IPS-18a (cell line): ENCODE measurements around the gene CCNL2.
"Not testable (repeated sequence)": the region's sequence is repeated elsewhere in the genome, so short reads cannot be mapped to it uniquely, and the experiment has no call there.

Source experiments
- H3K27ac ChIP-seq: one replicate; pipeline ENCODE4 v1.5.1; 2013; ENCODE audit warnings: low read length
- H3K27me3 ChIP-seq: one replicate; pipeline ENCODE4 v1.6.1; 2013; ENCODE audit warnings: mild to moderate bottlenecking, low read length; ENCODE audit not compliant: control insufficient read depth, insufficient read depth
- H3K36me3 ChIP-seq: one replicate; pipeline ENCODE4 v1.6.1; 2013; ENCODE audit warnings: low read depth, low read length; ENCODE audit not compliant: control insufficient read depth
- H3K4me1 ChIP-seq: one replicate; pipeline ENCODE4 v1.6.1; 2013; ENCODE audit warnings: low read depth, low read length; ENCODE audit not compliant: control insufficient read depth
- H3K4me3 ChIP-seq: one replicate; pipeline ENCODE4 v1.5.1; 2013; ENCODE audit warnings: low read length
- H3K9ac ChIP-seq: one replicate; pipeline ENCODE4 v1.6.1; 2013; ENCODE audit warnings: mild to moderate bottlenecking, low read length, moderate library complexity
- H3K9me3 ChIP-seq: one replicate; pipeline ENCODE4 v1.6.1; 2013; ENCODE audit warnings: low read depth, low read length; ENCODE audit not compliant: control insufficient read depth

CCNL2 gene

DNA sequence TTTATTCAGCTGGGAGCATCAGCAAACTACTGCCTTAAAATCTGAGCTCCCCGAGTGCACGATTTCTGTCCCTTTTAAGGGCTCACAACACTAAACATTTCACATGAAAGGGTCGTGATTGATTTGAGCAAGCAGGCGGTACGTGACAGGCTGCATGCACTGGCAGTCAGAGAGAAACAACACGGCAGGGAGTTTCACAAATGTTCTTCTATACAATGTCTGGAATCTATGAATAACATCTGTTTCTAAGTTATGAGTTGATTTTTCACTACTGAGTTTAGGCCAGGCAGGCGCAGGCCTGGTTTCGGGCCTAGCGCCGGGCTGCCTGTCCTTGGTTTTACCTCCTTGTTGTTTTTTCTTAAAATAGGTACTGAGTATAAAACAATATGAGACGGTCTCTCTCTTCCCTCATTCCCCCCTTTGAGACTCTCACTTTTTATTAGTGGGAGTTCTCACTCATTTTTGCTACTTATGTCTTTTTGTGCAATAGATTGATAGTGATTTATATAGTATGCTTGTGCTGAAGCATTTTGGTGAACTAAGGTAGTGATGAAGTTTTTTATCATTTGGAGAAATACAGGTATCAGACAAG, 13.3 kb upstream of the CCNL2 start:
- H3K27me3 ChIP-seq, H3K9me3 ChIP-seq, H3K27ac ChIP-seq, H3K36me3 ChIP-seq, H3K9ac ChIP-seq, H3K4me3 ChIP-seq: not testable (repeated sequence)
- peaks cover 20% of the 10 kb centered on the region for H3K4me1 ChIP-seq

- Histone ChIP-seq H3K4me3 (no peak overlapping the region), H3K9me3 (no peaks in the 10 kb centered on the region), H3K9ac (no peak overlapping the region), H3K36me3 (peaks cover 3% of the 10 kb centered on the region), H3K27me3 (no peaks in the 10 kb centered on the region), H3K4me1 (peaks cover 20% of the 10 kb centered on the region), H3K27ac (no peak overlapping the region)
These were observed 12.5 kb upstream of the CCNL2 start for GRCh38 chr1:1411626-1412025.

GRCh38 chr1:1410238-1410637, 11.1 kb upstream of the CCNL2 start:
- peak overlapping the region; percentile 17 for H3K4me3 ChIP-seq
- H3K27me3 ChIP-seq, H3K36me3 ChIP-seq, H3K9me3 ChIP-seq: not testable (repeated sequence)
- H3K4me1 ChIP-seq: peaks cover 20% of the 10 kb centered on the region
- peak overlapping the region; percentile 90 for H3K27ac ChIP-seq
- H3K9ac ChIP-seq: peak overlapping the region; percentile 66

DNA sequence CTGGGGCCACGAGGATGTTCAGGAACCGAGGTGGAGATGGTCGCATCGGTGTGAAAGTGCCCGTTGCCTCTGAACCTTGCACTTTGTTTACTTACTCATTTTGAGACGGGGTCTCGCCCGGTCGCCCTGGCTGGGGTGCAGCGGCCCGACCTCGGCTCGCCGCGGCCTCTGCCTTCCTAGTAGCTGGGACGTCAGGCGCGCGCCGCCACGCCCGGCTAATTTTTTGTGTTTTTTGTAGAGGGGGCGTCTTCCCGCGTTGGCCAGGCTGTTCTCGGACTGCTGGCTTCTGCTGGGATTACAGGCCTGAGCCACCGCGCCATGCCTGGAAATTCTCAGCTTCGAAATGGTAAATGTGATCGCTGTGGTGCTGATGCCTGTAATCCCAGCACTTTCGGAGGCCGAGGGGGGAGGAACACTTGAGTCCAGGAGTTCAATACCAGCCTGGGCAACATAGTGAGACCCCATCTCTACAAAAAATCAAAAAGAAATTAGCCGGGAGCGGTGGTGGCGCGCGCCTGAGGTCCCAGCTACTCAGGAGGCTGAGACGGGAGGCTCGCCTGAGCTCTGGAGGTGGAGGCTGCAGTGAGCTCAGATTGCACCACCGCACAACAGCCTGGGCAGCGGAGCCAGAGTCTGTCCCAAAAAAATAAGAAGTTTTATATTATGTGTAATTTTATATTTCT, 8.6 kb upstream of the CCNL2 start:
- Histone ChIP-seq H3K4me1 (peaks cover 20% of the 10 kb centered on the region), H3K36me3 (peaks cover 29% of the 10 kb centered on the region)

DNA sequence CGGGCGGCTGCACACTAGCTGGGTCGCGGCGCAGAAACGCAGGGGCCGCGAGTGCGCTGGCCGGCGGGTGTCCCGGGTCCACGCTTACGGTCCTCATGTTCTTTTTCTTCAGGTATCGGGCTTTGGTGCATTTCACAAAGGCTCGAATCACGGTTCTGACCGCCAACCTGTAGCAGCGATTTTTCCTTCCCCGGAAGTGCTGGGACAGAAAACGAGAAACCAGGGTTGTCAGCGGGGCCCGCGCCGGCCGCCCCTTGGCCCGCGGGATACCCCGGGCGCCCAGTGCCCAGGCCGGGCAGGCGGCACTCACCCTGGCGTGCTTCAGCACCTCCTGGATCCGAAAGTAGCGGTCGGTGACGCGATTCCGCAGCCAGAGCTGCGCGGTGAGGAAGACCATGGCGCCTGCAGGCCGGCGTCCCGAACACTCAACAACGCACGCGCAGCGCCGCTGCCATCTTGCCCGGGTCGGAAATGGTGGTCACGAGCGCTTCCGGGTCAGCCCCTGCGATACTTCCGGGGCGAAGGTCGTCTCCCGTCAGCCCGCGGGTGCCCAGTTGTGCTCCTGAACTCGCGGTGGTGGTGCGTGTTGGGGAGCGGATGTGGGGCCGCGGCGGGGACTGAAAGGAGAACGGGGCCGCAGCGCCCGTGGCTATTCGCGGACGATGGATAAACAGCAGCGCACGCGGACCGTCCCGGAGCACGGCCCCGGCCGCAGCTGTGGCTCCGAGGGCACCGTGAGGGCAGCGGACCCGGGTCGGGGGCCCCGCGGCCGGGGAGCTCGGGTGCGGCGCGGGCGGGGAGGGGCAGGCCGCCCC, 7.9 kb upstream of the CCNL2 start, which contains the start of gene MRPL20:
TSS of gene MRPL20 (minus strand) at position 473 of the 815 bp plus-strand sequence. CDS start at position 397, 76 bp downstream.
- Histone ChIP-seq H3K36me3 (peaks cover 37% of the 10 kb centered on the region), H3K27ac (peak within 1 kb of the TSS; percentile 78), H3K4me3 (peak within 1 kb of the TSS; percentile 94), H3K9ac (peak within 1 kb of the TSS; percentile 95), H3K27me3 (no peaks in the 10 kb centered on the region), H3K9me3 (no peaks in the 10 kb centered on the region), H3K4me1 (peaks cover 20% of the 10 kb centered on the region)

More for the DNA sequence above, 8.6 kb upstream of the CCNL2 start:
- H3K9ac ChIP-seq: peak overlapping the region; percentile 95
- peak overlapping the region; percentile 94 for H3K4me3 ChIP-seq
- no peaks in the 10 kb centered on the region for H3K27me3 ChIP-seq
- H3K9me3 ChIP-seq: no peaks in the 10 kb centered on the region
- no peak overlapping the region for H3K27ac ChIP-seq

- no peaks in the 10 kb centered on the region for H3K27me3 ChIP-seq
- H3K36me3 ChIP-seq: peaks cover 44% of the 10 kb centered on the region
- peak overlapping the region; percentile 95 for H3K9ac ChIP-seq
- no peaks in the 10 kb centered on the region for H3K9me3 ChIP-seq
- H3K4me3 ChIP-seq: peak overlapping the region; percentile 94
- H3K27ac ChIP-seq: peak overlapping the region; percentile 78
- peaks cover 16% of the 10 kb centered on the region for H3K4me1 ChIP-seq
These were observed 7.1 kb upstream of the CCNL2 start for GRCh38 chr1:1406101-1406820.

DNA sequence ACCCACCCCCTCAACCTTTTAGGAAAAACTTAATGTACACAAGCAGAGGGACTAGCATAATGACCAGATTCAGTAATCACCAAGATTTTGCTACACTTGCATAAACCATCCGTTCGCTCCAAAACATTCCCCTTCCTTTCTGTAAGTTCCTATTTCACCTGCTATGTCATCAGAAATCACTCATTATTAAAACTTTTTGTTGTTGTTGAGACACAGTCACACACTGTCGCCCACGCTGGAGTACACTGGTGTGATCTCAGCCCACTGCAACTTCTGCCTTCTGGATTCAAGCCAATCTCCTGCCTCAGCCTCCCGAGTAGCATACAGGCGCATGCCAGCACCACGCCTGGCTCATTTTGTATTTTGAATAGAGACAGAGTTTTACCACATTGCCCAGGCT, 4.5 kb upstream of the CCNL2 start:
- peaks cover 5% of the 10 kb centered on the region for H3K4me1 ChIP-seq
- H3K4me3 ChIP-seq: no peak overlapping the region
- no peak overlapping the region for H3K9ac ChIP-seq
- no peaks in the 10 kb centered on the region for H3K27me3 ChIP-seq
- H3K36me3 ChIP-seq: peaks cover 52% of the 10 kb centered on the region
- H3K27ac ChIP-seq: no peak overlapping the region
- H3K9me3 ChIP-seq: no peaks in the 10 kb centered on the region

DNA sequence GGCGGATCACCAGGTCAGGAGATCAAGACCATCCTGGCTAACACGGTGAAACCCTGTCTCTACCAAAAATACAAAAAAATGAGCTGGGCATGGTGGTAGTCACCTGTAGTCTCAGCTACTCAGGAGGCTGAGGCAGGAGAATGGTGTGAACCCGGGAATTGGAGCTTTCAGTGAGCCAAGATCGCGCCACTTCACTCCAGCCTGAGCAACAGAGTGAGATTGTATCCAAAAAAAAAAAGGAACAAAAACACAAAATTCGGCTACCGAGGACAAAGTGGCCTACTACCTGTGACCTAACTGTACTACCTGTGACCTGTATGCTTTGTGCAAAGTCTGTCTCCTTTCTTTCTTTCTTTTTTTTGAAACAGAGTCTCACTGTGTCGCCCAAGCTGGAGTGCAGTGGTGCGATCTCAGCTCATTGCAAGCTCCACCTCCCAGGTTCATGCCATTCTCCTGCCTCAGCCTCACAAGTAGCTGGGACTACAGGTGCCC, 3.8 kb upstream of the CCNL2 start:
- not testable (repeated sequence) for H3K9me3 ChIP-seq, H3K9ac ChIP-seq, H3K4me1 ChIP-seq, H3K27me3 ChIP-seq, H3K4me3 ChIP-seq, H3K27ac ChIP-seq
- H3K36me3 ChIP-seq: peaks cover 51% of the 10 kb centered on the region

GRCh38 chr1:1402072-1402900, 3.2 kb upstream of the CCNL2 start:
- Histone ChIP-seq H3K9me3 (no peaks in the 10 kb centered on the region), H3K27me3 (no peaks in the 10 kb centered on the region), H3K4me1 (no peaks in the 10 kb centered on the region), H3K36me3 (peaks cover 57% of the 10 kb centered on the region), H3K27ac (no peak overlapping the region), H3K9ac (no peak overlapping the region), H3K4me3 (no peak overlapping the region)

DNA sequence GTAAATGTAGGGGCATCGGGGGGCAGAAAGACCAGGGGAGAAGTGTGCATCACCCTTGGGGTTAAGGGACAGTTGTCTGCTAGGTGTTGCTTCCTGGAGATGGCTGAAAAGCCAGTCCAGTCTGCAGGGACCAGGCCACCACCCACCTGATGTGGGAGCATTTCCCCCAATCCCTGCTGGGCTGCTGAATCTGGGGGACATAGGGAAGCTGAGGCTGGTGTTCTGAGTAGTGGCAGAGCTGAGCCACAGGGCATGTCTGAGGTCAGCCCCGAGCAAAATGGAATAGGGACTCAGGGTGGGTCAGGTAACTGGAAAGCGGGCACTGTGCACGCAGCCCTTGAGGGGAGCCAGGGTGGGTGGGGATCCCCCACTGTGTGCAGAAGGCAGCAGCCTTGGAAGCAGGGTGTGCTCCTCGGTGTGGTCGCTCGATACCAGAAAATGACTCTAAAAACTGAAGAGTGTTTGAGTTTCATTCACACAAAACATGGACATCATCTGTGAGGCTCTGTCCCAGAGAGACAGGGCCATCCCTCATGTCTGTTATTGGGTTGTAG, 2.4 kb upstream of the CCNL2 start:
- Histone ChIP-seq H3K27ac (no peak overlapping the region), H3K9ac (no peak overlapping the region), H3K27me3 (no peaks in the 10 kb centered on the region), H3K4me3 (no peak overlapping the region), H3K36me3 (peaks cover 62% of the 10 kb centered on the region), H3K9me3 (no peaks in the 10 kb centered on the region), H3K4me1 (no peaks in the 10 kb centered on the region)
